HG03571 (cell line): ENCODE data around the gene EPHA5.
"Not testable (repeated sequence)": the region's sequence is repeated elsewhere in the genome, so short reads cannot be mapped to it uniquely, and the experiment has no call there.

Experiments
- ATAC-seq: cut with Tn5 transposase; IDR thresholded peaks from one replicate; pipeline ENCODE4 v1.9.1; 2021; ENCODE audit not compliant: unreplicated experiment

Gene EPHA5

DNA sequence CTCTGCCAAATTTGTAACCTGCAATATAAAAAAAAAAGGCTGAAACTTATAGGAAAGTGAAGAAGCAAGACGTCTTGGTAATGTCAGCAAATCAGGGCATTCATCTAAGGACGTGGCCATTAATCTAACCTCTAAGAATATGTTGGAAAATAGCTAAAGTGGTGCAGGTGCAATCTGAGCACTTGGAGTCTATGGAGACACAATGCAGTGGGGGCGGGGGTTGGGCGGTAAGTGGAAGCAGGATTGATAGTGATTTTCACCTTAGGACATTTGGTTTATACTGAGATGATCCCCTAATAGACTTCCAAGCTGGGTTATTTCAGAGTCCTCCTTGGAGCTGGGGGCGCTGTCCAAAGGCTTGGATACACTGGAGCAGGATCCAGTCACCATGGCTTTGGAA is 283.4 kb downstream of the EPHA5 start:
- no peak for ATAC-seq

DNA sequence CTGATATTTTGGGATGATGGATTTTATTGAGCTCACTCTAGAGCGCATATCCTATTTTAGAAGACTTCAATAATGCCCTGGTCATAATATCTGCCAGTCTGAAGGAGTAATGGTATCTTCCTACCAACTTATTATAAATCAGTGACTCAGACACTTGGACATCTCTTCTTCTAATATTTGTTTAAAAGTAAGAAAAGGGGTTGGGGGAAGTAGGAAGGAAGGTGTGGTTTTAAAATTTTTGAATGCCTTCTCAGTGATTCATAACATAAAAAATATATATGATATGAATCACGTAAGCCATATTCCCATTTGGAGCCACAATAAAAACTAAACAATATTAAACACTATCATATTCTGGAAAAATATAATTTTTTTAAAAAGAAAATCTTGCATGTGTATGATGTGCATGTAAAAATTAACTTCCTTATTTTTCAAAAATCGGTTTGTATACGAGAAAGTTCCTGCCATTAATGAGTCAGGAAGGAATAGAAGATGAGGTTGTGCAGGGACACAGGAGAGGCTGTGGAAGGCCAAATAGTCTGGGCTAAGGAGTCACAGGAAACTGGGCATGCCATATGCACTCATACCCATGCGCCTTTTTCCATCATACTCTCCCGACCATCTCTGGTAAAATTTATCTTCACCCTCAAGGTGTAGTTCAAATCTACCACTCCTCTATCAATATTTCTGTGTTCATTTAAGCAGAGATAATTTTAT is 286.5 kb downstream of the EPHA5 start:
- ATAC-seq = no peak

DNA sequence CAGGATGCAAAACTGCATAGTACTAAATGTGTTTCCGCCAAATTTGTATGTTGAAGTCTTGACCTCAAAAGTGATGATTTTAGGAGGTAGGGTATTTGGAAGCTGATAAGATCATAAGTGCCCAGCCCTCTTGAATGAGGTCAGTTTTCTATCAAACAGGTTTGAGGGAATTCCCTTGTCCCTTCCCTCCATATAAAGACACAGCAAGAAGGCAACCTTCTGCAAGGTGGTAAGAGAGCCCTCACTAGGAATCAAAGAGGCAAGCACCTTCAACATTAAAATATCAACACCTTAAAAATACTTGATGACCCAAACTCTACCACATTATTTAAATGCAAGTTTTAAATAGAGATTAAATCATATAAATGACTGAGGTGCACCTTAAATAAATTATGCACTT is 288.6 kb downstream of the EPHA5 start:
- ATAC-seq = no peak

GRCh38 chr4:65370709-65371108 is 299.6 kb downstream of the EPHA5 start:
- ATAC-seq = no peak

DNA sequence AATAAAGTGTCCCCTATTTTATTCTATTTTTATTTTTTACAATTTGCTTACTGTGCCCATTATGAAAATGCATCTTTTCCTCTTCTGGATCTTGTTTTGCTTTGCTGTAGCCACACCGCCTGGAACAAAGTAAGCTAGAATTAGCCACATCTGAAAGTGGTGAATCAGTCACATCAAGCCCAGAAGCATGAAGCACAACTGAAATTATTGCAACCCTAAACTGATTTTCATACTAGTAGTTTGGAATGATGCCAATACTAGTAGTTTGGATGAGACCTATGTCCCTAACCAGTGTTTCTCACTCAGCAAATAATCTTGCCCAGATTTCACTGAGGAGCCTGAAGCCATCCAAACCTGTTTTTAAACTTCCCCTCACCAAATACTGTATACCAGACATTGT is 303.0 kb downstream of the EPHA5 start:
- no peak for ATAC-seq

GRCh38 chr4:65358914-65359313 is 311.4 kb downstream of the EPHA5 start:
- no peak for ATAC-seq

DNA sequence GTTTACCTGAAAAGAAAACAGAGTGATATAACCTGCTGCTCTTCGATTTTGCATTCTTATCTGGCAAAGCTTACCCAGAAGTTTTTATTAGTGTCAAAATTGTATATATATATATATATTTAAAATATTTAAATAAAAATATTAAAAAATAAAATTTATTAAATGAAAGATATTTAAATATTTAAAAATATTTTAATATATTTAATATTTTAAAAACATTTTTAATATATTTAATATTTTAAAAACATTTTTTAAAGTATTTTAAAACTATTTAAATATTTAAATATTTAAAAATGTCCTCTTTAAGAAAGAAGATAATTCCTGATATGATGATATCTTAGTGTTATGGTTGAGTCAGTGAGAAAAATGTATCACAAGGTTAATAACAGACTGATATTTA is 317.2 kb downstream of the EPHA5 start:
- ATAC-seq = no peak

- ATAC-seq = no peak
Measured at GRCh38 chr4:65344278-65344825, 325.9 kb downstream of the EPHA5 start.

GRCh38 chr4:65343342-65343741 is 326.9 kb downstream of the EPHA5 start:
- ATAC-seq = no peak

- ATAC-seq = no peak
Measured at GRCh38 chr4:65341557-65341956, 328.7 kb downstream of the EPHA5 start.

DNA sequence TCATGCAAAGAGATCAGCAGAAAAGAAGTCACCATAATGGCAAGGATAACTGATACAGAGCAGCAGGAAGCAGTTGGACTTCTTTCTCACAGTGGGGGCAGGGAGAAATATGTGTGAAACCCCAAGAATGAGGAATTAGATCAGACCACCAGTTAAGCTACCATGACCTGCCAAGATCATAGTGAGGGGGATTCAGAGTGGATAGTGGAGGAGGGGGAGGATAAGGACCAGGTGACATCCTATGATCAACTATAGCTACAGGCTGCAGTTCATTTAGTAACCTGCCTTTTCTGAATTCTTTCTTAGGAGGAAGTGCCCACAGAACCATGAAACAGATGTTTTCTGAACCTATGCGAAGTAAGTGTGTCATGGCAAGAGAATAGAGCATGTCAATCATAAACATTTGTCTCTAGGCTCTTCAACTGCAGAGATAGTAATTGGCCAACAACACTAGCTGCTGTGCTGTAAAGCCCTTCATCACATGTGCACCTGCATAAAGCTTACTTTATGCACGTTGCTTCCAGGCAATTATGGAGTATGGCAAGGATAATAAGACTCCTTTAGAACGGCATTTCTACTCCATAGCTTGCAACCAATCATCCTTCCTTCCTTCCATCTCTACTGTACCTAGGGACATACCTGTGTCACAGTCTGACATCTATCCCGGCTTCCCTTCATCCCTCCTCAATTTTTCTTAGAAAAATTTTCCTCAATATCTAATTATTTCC is 329.7 kb downstream of the EPHA5 start:
- no peak for ATAC-seq

DNA sequence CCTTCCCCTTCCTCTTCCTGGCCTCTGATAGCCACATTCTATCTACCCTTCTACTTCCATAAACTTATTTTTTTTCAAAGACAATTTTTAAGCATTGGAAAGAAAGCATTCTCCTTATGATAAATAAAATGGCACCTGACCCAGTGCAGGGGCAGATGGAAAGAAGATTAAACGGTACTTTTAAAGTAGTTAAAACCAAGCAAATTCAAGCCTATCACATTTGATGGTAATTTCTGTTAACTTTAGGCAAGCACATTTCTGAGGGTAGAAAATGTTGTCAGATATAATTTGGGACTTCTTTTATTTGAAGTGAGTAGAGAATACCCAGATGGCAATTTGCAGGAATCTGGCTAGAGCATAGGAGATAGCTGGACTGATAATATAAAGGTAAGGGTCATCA is 332.9 kb downstream of the EPHA5 start:
- no peak for ATAC-seq

DNA sequence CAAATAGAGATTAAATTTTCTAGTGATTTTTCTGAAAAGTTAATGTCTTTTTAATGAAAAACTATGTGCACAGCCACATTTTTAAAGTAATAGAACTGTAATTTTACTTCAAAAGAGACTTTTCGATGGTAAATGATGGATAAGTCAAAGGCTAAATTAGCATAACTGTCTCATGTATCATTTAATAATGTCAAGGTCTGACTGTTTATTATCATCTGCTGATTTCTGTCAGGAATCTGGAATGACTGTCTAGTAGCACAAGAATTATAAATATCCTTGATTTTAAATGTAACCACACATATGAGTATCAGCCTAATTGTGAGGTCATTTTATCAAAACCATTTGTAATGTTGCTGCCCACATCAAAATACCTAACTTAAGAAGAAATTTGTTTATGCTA is 333.8 kb downstream of the EPHA5 start:
- ATAC-seq = no peak

- ATAC-seq = no peak
Measured at GRCh38 chr4:65316534-65316933, 353.8 kb downstream of the EPHA5 start.

DNA sequence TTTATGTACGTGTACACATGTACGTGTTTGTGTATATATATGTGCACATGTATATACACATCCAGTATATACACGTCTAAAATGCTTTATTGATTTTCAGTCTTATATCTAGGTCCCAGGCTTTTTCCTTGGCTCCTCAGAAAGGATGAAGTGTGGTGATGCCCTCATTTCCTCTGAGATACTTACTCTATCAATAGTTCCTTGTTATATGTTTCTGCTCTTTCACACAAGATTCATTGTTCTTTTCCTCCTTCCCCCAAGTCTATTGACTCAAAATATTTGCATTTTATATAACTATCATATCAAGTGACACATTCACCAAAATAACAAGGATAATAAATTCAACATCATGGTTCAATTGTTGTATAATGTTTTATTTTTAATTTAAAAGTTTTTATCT is 359.2 kb downstream of the EPHA5 start:
- no peak for ATAC-seq

DNA sequence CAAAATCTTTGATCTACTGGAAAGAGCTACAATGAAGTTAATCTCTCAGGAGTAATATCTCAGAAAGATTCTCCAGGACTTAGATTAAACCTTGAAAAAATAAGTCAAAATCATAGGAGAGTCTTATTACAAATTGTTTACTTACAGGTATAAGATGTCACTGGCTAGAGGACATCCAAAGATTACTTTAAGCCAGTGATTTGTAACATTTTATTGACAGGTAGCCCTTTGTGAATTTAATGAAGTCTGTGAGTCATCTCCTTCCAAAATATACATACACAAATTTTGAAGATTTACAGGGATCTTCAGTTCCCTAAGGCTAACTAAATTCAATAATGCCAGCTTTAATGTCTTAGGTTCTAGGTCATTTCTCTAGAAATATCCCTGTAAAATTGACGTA is 359.7 kb downstream of the EPHA5 start:
- ATAC-seq = no peak

DNA sequence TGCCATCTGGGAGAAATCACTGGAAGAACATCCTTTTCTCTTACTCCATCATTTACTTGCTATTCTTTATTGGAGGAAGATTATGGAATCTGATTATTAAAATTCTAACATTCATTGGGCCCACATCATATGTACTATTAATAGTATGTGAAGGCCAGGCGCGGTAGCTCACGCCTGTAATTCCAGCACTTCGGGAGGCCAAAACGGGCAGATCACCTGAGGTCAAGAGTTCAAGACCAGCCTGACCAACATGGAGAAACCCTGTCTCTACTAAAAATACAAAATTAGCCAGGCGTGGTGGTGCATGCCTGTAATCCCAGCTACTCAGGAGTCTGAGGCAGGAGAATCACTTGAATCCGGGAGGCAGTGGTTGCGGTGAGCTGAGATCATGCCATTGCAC is 361.7 kb downstream of the EPHA5 start:
- ATAC-seq = not testable (repeated sequence)

GRCh38 chr4:65302145-65302544 is 368.1 kb downstream of the EPHA5 start:
- no peak for ATAC-seq

- ATAC-seq = no peak
Measured at GRCh38 chr4:65296246-65296645, 374.0 kb downstream of the EPHA5 start.

- no peak for ATAC-seq
Measured at GRCh38 chr4:65287071-65287470, 383.2 kb downstream of the EPHA5 start.
